GM23248 (cell line): Measurements from ENCODE around the gene TMEM181.

Experiments
- EZH2 ChIP-seq: fragments of 200-600 bp; sonication (generic); IDR thresholded peaks from 2 replicates; pipeline ENCODE4 v1.6.1; 2018; ENCODE audit warnings: antibody characterized with exemption, mild to moderate bottlenecking; ENCODE audit not compliant: insufficient read depth, poor library complexity, severe bottlenecking
- EZH2phosphoT487 ChIP-seq: fragments of 200-600 bp; sonication (generic); IDR thresholded peaks from 2 replicates; pipeline ENCODE4 v1.6.1; 2018; ENCODE audit warnings: antibody characterized with exemption, moderate library complexity, mild to moderate bottlenecking, low read depth; ENCODE audit not compliant: insufficient read depth

DNA sequence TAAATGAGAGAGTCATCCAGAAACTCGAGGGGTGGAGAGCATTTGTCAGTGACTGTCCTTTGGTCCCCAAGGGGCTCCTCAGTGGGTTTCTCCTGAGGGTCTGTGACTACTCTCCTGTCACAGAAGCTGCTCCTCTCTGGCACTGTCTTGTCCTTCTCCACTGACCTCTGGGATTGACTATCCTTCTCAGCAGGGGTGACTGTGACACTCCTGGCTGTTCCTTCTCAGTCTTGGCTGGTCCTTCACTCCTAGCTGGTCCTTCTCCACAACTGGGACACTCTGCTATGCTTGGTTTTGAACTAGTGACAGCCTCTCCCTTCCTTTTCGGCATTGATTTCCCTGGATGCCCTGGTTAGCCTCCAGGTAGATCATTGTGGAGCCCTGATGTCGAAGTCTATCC is 51.1 kb downstream of the TMEM181 start:
- TF ChIP-seq EZH2 (no peak), EZH2phosphoT487 (no peak)
